HG02610 (cell line): Measurements from ENCODE around the gene ZBTB42.

Source experiments
- ATAC-seq: cut with Tn5 transposase; IDR thresholded peaks from one replicate; pipeline ENCODE4 v1.9.1; 2021; ENCODE audit warnings: mild to moderate bottlenecking, moderate library complexity; ENCODE audit not compliant: unreplicated experiment

The ZBTB42 gene

DNA sequence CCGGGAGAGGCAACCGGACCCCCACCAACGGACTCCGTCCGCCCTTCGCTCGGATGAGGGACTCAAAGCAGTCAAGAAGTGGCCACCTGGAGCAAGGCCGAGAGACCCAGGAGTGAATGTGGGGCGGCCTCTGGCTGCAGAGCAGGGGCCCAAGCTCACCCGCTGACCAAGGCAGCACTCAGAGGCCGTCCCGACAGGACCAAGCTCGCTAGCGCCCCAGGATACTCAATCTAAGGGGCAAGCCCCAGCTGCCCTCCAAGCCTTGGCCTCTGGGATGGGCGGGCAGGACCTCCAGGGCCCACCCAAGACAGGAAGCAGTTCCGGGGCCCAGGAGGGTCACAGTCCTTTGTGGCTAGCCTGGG is 6.3 kb upstream of the ZBTB42 start:
- no peak for ATAC-seq

DNA sequence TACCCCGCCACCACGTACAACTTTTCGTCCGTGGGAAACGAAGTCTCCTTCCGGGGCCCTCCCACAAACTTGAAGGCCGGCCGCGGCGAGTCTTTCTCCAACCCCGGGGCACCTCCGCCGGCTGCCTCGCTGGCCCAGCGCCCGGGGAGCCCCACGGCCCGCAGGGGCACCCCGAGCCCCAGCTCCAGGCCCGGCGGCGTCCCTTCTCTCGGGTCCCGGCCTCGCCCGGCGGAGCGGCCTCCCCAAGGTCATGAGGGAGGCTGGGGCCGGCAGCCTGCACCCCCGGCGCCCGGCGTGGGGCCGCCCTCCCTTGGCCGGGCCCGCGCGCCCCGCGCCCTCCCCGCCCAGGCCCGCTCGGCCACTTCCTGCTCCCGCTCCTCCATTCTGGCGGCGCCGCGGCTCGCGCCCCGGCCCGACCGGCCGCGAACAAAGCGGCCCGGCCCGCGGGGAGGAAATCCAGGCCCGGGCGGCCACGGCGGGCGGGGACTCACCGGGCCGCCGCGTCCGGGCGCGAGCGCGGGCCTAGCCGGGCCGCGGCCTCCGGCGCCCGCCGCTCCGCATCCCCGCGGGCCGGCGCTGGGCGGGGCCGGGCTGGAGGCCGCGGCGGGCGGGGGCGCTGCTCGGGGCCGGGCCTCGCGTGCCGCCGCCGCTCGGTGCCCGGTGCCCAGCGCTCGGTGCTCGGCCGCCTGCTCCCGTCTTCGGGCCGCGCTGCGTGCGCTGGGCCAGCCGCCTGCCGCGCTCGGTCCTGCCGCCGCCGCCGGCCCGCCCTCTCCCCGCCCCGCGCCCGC is 5.7 kb upstream of the ZBTB42 start, which contains the start of gene AKT1:
AKT1 (minus strand) TSS at position 756 of the 788 bp plus-strand sequence. CDS start 3,105 bp downstream, outside the sequence.
- no peak for ATAC-seq

DNA sequence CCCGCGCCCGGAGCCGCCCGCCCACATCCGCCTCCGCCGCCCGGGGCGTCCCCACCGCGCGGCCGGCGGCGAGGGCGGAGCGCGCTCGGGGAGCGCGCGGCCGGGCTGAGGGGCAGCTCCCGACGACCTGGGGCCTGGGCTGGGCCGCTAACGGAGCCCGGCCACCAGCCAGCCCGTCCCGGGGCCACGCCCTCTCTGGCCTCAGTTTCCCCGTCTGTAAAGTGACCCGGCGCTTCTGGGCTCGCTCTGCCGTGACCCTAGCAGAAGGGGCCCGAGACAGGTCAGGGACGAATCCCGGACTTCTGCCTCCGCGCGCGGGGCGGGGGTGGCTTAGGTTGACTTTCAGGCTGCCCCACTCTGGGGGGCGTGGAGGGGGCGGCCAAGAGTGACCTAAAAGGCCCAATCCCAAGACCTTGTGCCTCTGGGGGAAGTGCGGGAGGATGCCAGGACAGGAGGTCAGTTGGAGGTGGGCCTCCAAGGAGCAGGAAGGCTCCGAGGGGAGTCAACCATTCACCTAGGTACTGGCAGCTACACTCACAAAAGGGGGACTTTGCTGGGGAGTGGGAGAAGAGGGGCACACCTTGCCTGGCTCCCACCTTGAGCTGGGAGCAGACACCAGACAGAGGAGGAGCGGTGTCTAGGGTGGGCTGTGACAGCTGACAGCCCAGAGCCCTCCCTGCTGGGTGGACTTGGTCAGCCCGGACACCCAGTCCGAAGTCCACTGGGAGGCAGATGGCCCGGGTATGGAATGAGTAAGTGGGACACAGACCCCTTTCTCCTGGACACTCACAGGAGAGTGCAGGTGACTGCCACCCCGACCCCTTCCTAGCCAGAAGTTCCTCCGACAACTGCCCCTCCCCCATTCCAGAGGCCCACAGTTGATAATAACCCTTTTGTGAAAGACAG is 4.9 kb upstream of the ZBTB42 start:
- no peak for ATAC-seq

DNA sequence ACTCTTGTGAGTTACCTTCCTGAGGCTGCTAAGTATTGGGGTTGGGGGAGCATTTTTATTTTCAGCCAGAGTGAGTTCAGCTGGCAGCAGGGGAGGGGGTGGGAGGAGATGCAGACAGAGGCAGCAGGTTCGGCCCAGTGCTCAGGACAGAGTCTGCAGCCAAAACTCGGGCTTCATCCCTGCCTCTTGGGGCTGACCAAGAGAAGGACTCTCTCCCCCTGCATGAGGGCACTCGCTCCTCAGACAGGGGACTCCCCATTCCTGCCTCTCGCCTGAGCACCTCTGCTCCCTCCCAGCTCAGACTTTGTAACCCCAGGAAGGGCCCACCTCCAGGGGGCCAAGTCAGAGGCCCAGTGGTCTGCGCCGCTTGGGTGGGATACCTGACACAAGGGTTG is 4.2 kb upstream of the ZBTB42 start:
- ATAC-seq: no peak

DNA sequence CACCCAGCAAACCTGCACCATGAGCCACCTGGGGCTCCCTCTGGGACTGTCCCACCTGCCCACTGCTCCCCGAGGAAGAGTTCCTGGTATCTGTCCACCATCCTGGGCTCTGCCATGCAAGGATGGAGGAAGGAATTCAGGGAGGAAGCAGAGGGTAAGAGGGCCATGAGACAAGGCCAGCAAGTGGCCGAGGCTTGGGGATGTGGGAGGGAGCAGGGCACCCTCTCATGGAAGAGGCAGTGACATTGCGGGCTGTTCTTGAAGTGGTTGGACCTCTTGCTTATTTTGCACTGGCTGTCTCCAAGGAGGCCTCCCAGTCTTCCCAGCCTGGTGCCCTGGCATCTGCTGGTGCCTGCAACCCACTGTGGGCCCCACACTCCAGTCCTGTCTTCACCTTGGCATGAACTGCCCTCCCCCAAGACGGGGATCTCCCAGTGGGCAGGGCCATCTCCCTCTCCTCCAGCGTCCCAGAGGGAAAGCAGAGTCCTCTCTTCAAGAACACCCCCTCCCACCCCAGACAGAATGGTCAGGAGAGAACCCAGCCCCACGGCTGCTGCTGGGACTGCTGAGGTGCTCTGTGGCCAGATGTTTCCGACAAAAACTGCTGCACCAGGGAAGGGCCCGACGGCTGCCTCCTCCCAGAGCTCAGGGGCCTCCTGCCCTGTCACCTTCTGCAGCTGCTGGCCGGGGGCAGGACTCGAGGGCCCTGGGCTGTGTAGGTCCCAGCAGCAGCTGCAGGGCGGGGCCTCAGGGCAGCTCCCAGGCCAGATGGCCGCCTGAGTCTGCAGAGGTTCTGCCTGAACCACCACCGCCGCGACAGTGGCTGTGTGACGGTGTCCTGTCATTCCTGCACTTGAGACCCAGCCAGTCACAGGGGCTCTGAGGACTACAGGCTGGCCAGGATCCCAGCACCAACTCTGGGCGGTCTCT is 3.5 kb upstream of the ZBTB42 start:
- ATAC-seq: no peak

GRCh38 chr14:104798300-104799243 is 2.3 kb upstream of the ZBTB42 start:
- ATAC-seq: no peak

DNA sequence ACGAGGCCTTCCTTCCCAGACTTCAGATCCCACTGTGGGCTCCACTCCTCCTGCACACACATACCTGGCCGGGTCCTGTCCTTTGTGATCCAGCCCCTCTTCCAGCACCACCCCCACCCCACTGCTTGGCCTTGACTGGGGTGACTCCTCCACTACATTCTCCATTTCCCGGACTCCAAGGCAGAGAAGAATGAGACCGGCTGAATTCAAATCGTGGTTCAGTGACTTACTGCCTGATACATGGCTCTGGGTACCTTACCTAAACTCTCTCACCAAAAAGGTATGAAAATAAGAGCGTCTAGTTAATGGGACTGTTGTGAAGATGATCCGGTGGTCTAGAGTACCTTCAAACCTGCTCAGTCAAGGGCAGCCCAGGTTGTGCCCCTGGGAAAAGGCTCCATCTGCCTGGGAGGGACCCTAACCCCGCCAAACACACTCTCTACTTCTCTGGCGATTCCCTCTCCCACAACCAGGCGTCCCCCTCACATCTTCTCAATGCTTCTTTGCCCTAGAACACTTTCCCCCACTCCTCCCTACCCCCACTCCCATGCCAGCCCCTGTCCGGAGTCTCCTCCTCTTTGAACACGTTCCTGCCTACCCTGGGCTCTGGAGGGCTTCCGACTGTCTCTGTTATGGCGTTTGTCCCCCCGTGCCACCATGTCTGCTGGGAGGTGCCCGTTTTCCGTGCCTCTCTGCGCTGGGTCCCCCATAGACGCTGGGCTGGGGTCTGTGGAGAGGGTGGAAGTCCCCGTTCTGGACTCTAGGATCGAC is 1.5 kb upstream of the ZBTB42 start:
- no peak for ATAC-seq

GRCh38 chr14:104800015-104800770 is 708 bp upstream of the ZBTB42 start:
- no peak for ATAC-seq

DNA sequence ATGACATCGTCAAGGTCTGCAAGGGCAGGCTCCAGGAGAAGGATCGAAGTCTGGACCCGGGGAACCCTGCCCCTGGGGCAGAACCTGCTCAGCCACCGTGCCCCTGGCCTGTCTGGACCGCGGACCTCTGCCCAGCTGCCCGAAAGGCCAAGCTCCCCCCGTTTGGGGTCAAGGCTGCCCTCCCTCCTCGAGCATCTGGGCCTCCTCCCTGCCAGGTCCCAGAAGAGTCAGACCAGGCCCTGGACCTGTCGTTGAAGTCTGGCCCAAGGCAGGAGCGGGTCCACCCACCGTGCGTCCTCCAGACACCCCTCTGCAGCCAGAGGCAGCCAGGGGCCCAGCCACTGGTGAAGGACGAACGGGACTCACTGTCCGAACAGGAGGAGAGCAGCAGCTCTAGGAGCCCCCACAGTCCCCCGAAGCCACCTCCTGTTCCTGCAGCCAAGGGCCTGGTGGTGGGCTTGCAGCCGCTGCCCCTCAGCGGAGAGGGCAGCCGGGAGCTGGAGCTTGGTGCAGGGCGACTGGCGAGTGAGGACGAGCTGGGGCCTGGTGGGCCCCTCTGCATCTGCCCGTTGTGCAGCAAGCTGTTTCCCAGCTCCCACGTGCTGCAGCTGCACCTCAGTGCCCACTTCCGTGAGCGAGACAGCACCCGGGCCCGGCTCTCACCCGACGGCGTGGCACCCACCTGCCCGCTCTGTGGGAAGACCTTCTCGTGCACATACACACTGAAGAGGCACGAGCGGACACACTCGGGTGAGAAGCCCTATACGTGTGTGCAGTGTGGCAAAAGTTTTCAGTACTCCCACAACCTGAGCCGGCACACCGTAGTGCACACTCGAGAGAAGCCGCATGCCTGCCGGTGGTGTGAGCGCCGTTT is 856 bp downstream of the ZBTB42 start:
- no peak for ATAC-seq

- ATAC-seq: no peak
Measured at GRCh38 chr14:104802394-104803184, 1.7 kb downstream of the ZBTB42 start.

- no peak for ATAC-seq
Measured at GRCh38 chr14:104803280-104803911, 2.5 kb downstream of the ZBTB42 start.

DNA sequence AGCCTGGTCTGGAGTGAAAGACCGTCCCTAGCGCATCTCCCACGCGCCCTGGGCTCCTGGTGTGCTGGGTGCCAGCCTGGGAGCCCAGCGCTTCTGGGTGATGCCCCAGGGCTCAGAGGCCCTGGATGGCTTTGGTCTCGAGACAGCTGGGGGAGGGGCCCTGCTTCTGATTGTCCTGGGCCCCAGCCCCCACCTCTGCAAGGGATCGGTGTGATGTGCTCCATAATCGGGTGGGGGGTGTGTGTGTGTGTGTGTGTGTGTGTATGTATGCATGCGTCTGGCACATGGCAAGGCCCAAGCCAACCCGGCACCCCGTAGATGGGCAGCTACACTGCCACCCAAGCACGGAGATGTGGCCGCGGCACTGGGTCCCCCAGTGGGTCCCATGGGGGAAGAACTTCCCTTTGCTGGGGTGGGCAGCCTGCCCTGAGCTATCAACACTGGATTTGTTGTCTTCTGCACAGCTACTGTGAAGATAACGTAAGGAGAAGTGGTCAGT is 3.1 kb downstream of the ZBTB42 start:
- ATAC-seq: no peak

DNA sequence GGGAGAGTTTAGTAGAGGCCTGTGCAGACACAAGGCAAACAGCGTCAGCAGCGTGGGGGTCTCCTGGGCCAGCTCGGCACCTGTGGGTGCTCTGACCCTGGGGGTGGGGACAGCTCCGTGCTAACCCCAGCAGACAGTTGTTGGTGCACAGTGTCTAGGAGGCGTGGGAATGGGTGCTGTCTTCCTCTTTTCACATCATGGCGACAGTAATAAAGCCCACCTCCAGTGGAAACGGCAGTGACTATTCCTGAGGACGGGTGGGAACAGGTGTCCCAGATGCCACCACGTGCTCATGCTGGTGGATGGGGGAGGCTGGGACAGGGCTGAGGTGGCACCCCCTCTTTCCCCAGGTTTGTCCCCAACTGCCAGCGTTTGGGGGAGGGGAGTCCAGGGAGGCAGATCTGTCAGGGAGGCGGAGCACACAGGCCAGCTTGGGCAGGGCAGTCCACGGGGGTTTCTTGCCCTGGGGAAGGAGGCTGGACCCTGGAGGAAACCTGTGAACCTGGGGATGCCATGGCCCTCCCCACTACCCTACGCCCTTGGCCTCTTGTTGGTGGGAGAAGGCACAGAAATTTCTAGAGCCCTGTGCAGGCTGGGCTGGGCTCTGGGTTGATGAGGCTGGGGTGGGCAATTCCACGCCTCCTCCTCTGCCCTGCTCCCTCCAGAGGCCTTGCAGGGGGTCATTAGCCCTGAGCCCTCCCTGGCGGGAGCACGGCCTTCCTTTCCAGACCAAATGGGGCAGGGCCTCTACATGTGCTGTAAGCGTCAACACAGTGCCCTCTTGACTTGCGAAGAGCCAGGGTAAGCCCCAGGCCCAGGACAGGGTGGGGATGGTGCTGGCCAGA is 3.8 kb downstream of the ZBTB42 start:
- no peak for ATAC-seq

- ATAC-seq: no peak
Measured at GRCh38 chr14:104805326-104805678, 4.4 kb downstream of the ZBTB42 start.
